ENCODE results near the gene ESRRA.
"Not testable (repeated sequence)": the region's sequence is repeated elsewhere in the genome, so short reads cannot be mapped to it uniquely, and the experiment has no call there.

ESRRA gene

GRCh38 chr11:64314146-64314804 is 9.0 kb downstream of the ESRRA start:
- no peak for DNase-seq

DNA sequence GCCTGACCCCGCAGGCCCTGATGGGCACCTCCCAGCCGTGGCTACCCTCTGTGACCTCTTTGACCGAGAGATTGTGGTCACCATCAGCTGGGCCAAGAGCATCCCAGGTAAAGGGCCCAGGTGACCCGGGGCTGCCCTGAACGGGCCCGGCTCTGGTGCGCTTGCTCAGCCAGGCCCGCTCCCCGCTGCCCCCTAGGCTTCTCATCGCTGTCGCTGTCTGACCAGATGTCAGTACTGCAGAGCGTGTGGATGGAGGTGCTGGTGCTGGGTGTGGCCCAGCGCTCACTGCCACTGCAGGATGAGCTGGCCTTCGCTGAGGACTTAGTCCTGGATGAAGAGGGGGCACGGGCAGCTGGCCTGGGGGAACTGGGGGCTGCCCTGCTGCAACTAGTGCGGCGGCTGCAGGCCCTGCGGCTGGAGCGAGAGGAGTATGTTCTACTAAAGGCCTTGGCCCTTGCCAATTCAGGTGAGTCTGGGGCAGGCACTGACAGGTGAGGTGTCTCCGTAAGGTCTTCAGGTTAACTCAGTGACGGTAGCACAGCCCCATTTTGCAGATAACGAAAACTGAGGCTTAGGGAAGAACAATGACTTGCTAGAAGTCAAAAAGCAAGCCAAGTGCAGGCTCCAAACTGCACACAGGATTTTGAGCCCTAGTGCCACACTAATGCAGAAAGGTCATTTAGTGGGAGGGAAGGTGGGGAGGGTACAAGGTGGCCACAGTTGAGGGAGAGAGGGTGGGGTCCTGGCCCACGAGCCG is 9.7 kb downstream of the ESRRA start:
- DNase-seq = no peak

DNA sequence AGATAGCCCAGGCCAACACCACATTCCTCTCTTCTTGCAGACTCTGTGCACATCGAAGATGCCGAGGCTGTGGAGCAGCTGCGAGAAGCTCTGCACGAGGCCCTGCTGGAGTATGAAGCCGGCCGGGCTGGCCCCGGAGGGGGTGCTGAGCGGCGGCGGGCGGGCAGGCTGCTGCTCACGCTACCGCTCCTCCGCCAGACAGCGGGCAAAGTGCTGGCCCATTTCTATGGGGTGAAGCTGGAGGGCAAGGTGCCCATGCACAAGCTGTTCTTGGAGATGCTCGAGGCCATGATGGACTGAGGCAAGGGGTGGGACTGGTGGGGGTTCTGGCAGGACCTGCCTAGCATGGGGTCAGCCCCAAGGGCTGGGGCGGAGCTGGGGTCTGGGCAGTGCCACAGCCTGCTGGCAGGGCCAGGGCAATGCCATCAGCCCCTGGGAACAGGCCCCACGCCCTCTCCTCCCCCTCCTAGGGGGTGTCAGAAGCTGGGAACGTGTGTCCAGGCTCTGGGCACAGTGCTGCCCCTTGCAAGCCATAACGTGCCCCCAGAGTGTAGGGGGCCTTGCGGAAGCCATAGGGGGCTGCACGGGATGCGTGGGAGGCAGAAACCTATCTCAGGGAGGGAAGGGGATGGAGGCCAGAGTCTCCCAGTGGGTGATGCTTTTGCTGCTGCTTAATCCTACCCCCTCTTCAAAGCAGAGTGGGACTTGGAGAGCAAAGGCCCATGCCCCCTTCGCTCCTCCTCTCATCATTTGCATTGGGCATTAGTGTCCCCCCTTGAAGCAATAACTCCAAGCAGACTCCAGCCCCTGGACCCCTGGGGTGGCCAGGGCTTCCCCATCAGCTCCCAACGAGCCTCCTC is 10.6 kb downstream of the ESRRA start:
- not testable (repeated sequence) for DNase-seq

DNA sequence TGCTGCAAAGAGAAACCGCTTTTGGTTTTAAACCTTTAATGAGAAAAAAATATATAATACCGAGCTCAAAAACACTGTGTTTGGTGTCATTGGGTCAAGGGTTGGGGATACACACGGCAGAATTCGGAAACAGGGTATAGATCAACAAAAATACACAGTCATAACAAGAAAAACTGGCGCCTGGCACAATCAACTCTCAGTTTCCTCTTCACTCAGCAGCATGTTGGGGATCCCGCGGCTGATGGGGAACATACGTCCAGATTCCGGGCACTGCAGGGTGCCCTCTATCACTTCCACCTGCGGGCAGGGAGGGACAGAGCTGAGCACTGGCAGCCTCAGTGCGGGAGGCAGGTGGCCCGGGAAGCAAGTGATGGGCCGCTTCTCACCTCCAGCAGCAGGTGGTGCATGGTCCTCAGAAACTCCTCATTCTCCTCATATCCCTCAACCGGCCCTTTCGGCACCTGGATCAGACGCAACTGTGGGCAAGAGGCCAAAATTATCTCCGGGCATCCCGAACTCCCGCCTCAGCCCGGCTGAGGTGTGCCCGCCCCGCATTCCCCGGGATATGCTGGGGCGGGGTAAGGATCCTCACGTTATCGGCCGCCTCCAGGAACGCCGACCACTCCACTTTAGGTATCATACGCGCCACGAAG is 11.5 kb downstream of the ESRRA start:
- DNase-seq = peak; percentile 40

DNA sequence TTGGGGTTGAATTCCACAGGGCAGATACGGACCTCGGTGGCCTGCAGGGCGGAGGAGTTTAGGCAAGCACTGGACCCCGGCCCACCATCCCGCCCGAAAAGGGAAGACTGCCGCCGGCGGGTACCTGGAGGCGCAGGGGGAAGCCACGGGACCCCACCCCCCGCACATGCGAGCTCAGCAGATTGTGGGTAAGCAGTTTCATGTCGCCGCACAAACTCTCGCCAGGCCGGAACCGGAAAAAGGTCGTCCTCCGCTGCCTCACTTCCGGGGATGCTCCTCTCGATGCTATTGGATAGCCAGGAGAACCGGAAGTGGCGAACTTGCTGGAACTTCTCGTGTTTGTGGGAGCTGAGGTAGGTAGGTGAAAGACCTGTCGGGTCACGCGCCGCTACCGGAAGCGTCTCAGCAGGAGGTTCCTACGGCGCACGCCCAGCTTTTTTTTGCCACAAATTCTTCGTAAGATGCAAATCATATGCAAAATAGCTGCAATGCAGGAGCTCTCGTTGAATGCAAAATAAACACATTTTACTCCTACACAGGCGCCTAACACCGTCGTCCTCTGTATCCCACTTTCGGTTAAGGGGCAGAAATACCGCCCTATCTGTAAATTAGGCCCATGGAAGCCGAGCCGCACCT is 12.1 kb downstream of the ESRRA start, which contains the start of gene TRMT112:
Gene TRMT112, minus strand, starts transcription at position 235 of the 636 bp plus-strand sequence. Its CDS starts 33 bp downstream, at position 202.
- DNase-seq = peak; percentile 96

DNA sequence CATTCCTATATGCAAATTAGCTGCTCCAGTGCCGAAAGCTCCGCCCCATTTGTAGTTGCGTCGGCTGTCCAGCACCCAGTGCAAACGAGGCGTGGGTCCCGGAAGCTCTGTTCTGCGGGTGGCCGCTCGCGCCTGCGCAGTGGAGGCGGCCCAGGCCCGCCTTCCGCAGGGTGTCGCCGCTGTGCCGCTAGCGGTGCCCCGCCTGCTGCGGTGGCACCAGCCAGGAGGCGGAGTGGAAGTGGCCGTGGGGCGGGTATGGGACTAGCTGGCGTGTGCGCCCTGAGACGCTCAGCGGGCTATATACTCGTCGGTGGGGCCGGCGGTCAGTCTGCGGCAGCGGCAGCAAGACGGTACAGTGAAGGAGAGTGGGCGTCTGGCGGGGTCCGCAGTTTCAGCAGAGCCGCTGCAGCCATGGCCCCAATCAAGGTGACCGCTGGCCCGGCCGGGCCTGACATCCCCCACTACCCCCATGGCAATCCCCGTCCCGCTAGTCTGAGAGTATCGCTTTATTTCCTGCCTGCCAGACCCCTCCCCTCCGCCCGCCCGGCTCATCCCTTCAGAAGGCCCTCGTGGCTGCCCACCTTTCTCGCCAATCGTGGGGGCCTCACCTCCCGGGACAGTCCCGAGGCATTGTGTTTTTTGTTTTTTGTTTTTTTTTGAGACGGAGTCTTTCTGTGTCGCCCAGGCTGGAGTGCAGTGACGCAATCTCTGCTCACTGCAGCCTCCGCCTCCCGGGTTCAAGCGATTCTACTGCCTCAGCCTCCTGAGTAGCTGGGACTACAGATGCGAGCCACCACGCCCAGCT is 12.8 kb downstream of the ESRRA start, which contains the start of gene PRDX5:
Gene PRDX5, plus strand, starts transcription at position 161 of the 805 bp plus-strand sequence. Its CDS starts 95 bp downstream, at position 256.
- DNase-seq = peak; percentile 95

- no peak for DNase-seq
These were observed 13.7 kb downstream of the ESRRA start for GRCh38 chr11:64318766-64319761.

GRCh38 chr11:64320556-64320955 is 15.2 kb downstream of the ESRRA start:
- DNase-seq = no peak

DNA sequence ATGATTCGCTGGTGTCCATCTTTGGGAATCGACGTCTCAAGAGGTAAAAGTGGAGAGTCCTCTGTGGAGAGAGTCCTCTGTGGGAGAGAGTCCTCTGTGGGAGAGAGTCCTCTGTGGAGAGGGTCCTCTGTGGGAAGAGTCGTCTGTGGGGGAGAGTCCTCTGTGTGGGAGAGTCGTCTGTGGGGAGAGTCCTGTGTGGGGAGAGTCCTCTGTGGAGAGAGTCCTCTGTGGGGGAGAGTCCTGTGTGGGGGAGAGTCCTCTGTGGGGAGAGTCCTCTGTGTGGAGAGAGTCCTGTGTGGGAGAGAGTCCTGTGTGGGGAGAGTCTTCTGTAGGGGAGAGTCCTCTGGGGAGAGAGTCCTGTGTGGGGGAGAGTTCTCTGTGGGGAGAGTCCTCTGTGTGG is 15.7 kb downstream of the ESRRA start:
- DNase-seq = no peak

- DNase-seq = no peak
These were observed 16.2 kb downstream of the ESRRA start for GRCh38 chr11:64321533-64321932.

DNA sequence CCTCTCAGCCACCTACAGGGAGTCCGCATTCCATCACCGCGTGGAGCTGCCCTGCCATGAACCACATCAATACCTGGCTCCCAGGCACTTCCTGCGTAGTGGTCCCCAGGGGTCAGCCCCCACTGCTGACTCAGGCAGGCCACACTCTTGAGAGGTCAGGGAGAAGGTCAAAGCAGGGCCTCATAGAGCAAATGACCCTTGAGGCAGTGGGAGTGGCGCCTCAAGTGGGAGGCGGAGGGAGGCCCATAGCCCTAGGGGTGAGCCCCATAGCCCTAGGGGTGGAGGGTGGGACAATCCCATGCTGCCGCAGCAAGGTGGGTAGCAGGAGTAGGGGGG is 17.6 kb downstream of the ESRRA start:
- DNase-seq = no peak

GRCh38 chr11:64323373-64323772 is 18.0 kb downstream of the ESRRA start:
- DNase-seq = no peak

- not testable (repeated sequence) for DNase-seq
These were observed 18.7 kb downstream of the ESRRA start for GRCh38 chr11:64323984-64324383.

- no peak for DNase-seq
These were observed 19.6 kb downstream of the ESRRA start for GRCh38 chr11:64324692-64325469.

DNA sequence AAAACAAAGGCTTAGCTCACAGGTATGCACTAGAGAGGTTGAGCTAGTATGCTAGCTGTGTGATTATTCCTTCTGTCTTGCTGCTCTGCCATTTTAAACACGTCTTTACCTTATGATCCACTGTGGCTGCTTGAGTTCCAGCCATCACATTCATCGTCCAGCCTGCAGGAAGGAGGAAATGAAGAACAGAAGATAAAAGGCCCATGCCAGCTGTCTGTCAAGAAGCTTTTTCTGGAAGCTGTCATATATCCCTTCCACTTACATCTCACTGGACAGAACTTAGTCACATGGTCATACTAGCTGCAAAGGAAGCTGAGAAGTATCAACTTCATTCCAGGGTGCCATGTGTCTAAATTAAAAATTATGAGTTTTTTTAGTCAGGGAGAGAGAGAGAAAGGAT is 22.1 kb downstream of the ESRRA start:
- no peak for DNase-seq

GRCh38 chr11:64327993-64328392 is 22.7 kb downstream of the ESRRA start:
- DNase-seq = no peak

GRCh38 chr11:64330888-64331287 is 25.6 kb downstream of the ESRRA start:
- DNase-seq = no peak

- peak; percentile 76 for DNase-seq
These were observed 26.4 kb downstream of the ESRRA start for GRCh38 chr11:64331569-64332371.

Measured in CD4-positive, alpha-beta T cell treated with Interleukin-17A for 4 hours (primary cell).